NK-92 (cell line): ENCODE data around the gene NUP98.
"Not testable (repeated sequence)": the region's sequence is repeated elsewhere in the genome, so short reads cannot be mapped to it uniquely, and the experiment has no call there.

Source experiments
- DNase-seq: peaks from one replicate; lab custom pipeline; 2025; ENCODE audit not compliant: unreplicated experiment; lab: John Stamatoyannopoulos, UW

Gene NUP98

GRCh38 chr11:3645552-3645951 lies 151.8 kb downstream of the NUP98 start:
- no peak for DNase-seq

GRCh38 chr11:3644817-3645235 lies 152.5 kb downstream of the NUP98 start, which contains the start of gene ART1:
Gene ART1 (plus strand): TSS chr11:3645128. CDS start chr11:3659214, 14,086 bp downstream.
- no peak for DNase-seq

- not testable (repeated sequence) for DNase-seq
Measured at GRCh38 chr11:3643102-3643546, 154.2 kb downstream of the NUP98 start.

- DNase-seq = no peak
Measured at GRCh38 chr11:3642071-3642951, 155.0 kb downstream of the NUP98 start.

GRCh38 chr11:3641701-3642070 lies 155.7 kb downstream of the NUP98 start, which contains the start of gene ART5:
Gene ART5 (minus strand): TSS chr11:3641992. CDS start chr11:3641862, 130 bp downstream.
- no peak for DNase-seq

- DNase-seq = no peak
Measured at GRCh38 chr11:3641191-3641590, 156.2 kb downstream of the NUP98 start.

GRCh38 chr11:3639841-3640240 lies 157.5 kb downstream of the NUP98 start:
- no peak for DNase-seq

GRCh38 chr11:3638513-3638912 lies 158.8 kb downstream of the NUP98 start:
- no peak for DNase-seq

GRCh38 chr11:3637201-3637600 lies 160.2 kb downstream of the NUP98 start:
- no peak for DNase-seq

GRCh38 chr11:3635641-3636375 lies 161.5 kb downstream of the NUP98 start:
- no peak for DNase-seq

GRCh38 chr11:3632070-3632660 lies 165.2 kb downstream of the NUP98 start:
- DNase-seq = no peak

GRCh38 chr11:3631331-3631730 lies 166.0 kb downstream of the NUP98 start:
- no peak for DNase-seq

GRCh38 chr11:3627291-3627690 lies 170.1 kb downstream of the NUP98 start:
- DNase-seq = no peak

- no peak for DNase-seq
Measured at GRCh38 chr11:3626250-3626960, 170.9 kb downstream of the NUP98 start.
